ENCODE measurements around the gene BRI3BP. TPM values are rescaled to one million over a fixed set of nuclear protein-coding genes. Genes with fewer than 3 reads are reported as not detected.

BRI3BP gene
- total RNA-seq, 2 donors from 2014 or later: 3.4 to 8.6 TPM

- intact Hi-C loops (cut with DNase I): no loop called here
- WGBS: 74% methylated on average over 14 of the region's 14 CpGs
- Histone ChIP-seq H3K27ac (no peak overlapping the region), H3K9me3 (no peaks in the 10 kb centered on the region), H3K4me3 (no peak overlapping the region), H3K4me1 (replicated peaks) (no peaks in the 10 kb centered on the region), H3K36me3 (no peaks in the 10 kb centered on the region), H3K27me3 (replicated peaks; ENCODE audit: insufficient read depth) (no peaks in the 10 kb centered on the region)
- TF ChIP-seq, protein P1, sequence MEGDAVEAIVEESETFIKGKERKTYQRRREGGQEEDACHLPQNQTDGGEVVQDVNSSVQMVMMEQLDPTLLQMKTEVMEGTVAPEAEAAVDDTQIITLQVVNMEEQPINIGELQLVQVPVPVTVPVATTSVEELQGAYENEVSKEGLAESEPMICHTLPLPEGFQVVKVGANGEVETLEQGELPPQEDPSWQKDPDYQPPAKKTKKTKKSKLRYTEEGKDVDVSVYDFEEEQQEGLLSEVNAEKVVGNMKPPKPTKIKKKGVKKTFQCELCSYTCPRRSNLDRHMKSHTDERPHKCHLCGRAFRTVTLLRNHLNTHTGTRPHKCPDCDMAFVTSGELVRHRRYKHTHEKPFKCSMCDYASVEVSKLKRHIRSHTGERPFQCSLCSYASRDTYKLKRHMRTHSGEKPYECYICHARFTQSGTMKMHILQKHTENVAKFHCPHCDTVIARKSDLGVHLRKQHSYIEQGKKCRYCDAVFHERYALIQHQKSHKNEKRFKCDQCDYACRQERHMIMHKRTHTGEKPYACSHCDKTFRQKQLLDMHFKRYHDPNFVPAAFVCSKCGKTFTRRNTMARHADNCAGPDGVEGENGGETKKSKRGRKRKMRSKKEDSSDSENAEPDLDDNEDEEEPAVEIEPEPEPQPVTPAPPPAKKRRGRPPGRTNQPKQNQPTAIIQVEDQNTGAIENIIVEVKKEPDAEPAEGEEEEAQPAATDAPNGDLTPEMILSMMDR (IDR thresholded peaks at IDR 0.05): no peak
- no peak for TF ChIP-seq POLR2AphosphoS5 (IDR thresholded peaks at IDR 0.05)
- TF ChIP-seq POLR2A (IDR thresholded peaks at IDR 0.05): no peak
- DNase-seq (ENCODE audit: low spot score): no peak
Measured at GRCh38 chr12:125005652-125006051, 12.2 kb downstream of the BRI3BP start.

GRCh38 chr12:125006365-125006764 is 12.9 kb downstream of the BRI3BP start:
- H3K9me3 ChIP-seq: no peaks in the 10 kb centered on the region
- TF ChIP-seq POLR2AphosphoS5 (IDR thresholded peaks at IDR 0.05) (no peak), POLR2A (IDR thresholded peaks at IDR 0.05) (no peak)
- TF ChIP-seq, protein P1 (IDR thresholded peaks at IDR 0.05): no peak
- H3K4me1 ChIP-seq (replicated peaks): no peaks in the 10 kb centered on the region
- intact Hi-C loops (cut with DNase I): no loop called here
- 86% methylated on average over 11 of the region's 11 CpGs for WGBS
- no peaks in the 10 kb centered on the region for H3K27me3 ChIP-seq (replicated peaks; ENCODE audit: insufficient read depth)
- H3K27ac ChIP-seq: no peak overlapping the region
- DNase-seq (ENCODE audit: low spot score): no peak
- H3K4me3 ChIP-seq: no peak overlapping the region
- no peaks in the 10 kb centered on the region for H3K36me3 ChIP-seq

GRCh38 chr12:125013816-125014442 is 20.5 kb downstream of the BRI3BP start:
- no peak overlapping the region for H3K4me3 ChIP-seq
- TF ChIP-seq, protein P1 (IDR thresholded peaks at IDR 0.05): no peak
- TF ChIP-seq POLR2AphosphoS5 (IDR thresholded peaks at IDR 0.05) (no peak), POLR2A (IDR thresholded peaks at IDR 0.05) (no peak)
- intact Hi-C loops (cut with DNase I): no loop called here
- no peaks in the 10 kb centered on the region for H3K4me1 ChIP-seq (replicated peaks)
- H3K9me3 ChIP-seq: no peaks in the 10 kb centered on the region
- no peaks in the 10 kb centered on the region for H3K27me3 ChIP-seq (replicated peaks; ENCODE audit: insufficient read depth)
- WGBS: 71% methylated on average over 14 of the region's 14 CpGs
- no peaks in the 10 kb centered on the region for H3K36me3 ChIP-seq
- H3K27ac ChIP-seq: no peak overlapping the region
- DNase-seq (ENCODE audit: low spot score): no peak

GRCh38 chr12:125014526-125014925 is 21.1 kb downstream of the BRI3BP start:
- 84% methylated on average over 5 of the region's 5 CpGs for WGBS
- Histone ChIP-seq H3K9me3 (no peaks in the 10 kb centered on the region), H3K36me3 (no peaks in the 10 kb centered on the region), H3K27ac (no peak overlapping the region), H3K4me1 (replicated peaks) (no peaks in the 10 kb centered on the region), H3K27me3 (replicated peaks; ENCODE audit: insufficient read depth) (no peaks in the 10 kb centered on the region), H3K4me3 (no peak overlapping the region)
- intact Hi-C loops (cut with DNase I): no loop called here
- no peak for TF ChIP-seq POLR2A (IDR thresholded peaks at IDR 0.05)
- TF ChIP-seq POLR2AphosphoS5 (IDR thresholded peaks at IDR 0.05): no peak
- TF ChIP-seq, protein P1 (IDR thresholded peaks at IDR 0.05): no peak
- no peak for DNase-seq (ENCODE audit: low spot score)

DNA sequence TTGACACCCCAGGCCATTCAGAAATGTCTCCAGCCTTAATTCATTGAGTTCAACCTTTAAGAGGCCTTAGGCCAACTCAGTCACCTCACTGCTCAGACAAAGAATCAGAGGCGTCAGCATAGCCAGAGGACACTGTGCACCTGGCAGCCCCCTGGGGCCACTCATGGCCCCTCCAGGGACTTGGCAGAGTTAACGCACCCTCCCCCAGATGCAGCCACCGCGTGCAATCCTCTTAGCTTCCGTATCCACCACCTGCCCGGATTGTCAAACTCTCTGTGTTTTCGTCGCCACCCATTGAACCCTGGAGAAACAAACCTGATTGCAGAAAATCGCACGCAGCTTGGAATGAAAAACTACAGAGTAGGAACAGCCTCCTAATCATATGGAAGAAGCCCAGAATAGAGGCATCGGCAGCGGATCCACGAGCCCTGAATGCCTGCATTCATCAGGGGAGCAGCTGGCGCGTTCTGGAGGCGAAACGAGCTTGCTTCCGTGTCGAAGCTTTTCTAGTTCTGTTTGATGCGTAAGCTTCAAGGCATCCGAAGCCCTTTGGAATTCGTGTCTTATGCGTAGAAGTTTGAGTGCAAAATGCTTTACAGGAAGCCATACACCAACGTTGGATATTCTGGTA is 22.4 kb downstream of the BRI3BP start:
- Histone ChIP-seq H3K4me3 (no peak overlapping the region), H3K27me3 (replicated peaks; ENCODE audit: insufficient read depth) (no peaks in the 10 kb centered on the region), H3K9me3 (no peaks in the 10 kb centered on the region), H3K27ac (no peak overlapping the region), H3K36me3 (no peaks in the 10 kb centered on the region), H3K4me1 (replicated peaks) (no peaks in the 10 kb centered on the region)
- intact Hi-C loops (cut with DNase I): no loop called here
- no peak for DNase-seq (ENCODE audit: low spot score)
- WGBS: 92% methylated on average over 24 of the region's 24 CpGs
- no peak for TF ChIP-seq POLR2A (IDR thresholded peaks at IDR 0.05)
- TF ChIP-seq, protein P1 (IDR thresholded peaks at IDR 0.05): no peak
- TF ChIP-seq POLR2AphosphoS5 (IDR thresholded peaks at IDR 0.05): no peak

All from prostate gland (tissue), 2 donors.